ENCODE results near the gene MKNK1. TPM values are rescaled to one million over a fixed set of nuclear protein-coding genes. Genes with fewer than 3 reads are reported as not detected.

Gene MKNK1
- total RNA-seq, 1 experiment from 2014 or later = 22.7 TPM

DNA sequence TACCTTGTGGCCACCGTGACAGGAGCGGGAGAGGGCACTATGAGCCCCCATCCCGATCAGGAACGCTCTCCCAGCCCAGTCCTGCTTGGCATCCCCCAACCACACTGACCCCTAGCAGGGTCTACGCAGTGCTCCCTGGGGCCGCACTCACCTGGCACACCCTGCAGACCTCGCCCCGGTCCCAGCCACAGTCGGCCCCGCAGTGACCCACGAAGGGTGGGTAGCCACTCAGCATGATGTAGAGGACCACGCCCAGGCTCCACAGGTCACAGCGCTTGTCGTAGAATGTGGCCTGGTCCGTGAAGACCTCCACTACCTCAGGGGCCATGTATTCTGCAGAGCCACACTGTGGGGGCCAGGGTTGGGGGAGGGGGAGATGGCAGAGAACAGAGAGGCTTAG is 41.6 kb downstream of the MKNK1 start:
- no TSS peak for BruUV-seq (replicated peaks)
- TF ChIP-seq, protein P1, sequence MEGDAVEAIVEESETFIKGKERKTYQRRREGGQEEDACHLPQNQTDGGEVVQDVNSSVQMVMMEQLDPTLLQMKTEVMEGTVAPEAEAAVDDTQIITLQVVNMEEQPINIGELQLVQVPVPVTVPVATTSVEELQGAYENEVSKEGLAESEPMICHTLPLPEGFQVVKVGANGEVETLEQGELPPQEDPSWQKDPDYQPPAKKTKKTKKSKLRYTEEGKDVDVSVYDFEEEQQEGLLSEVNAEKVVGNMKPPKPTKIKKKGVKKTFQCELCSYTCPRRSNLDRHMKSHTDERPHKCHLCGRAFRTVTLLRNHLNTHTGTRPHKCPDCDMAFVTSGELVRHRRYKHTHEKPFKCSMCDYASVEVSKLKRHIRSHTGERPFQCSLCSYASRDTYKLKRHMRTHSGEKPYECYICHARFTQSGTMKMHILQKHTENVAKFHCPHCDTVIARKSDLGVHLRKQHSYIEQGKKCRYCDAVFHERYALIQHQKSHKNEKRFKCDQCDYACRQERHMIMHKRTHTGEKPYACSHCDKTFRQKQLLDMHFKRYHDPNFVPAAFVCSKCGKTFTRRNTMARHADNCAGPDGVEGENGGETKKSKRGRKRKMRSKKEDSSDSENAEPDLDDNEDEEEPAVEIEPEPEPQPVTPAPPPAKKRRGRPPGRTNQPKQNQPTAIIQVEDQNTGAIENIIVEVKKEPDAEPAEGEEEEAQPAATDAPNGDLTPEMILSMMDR (IDR thresholded peaks at IDR 0.05; ENCODE audit: insufficient read depth in 1 of 2, low read depth in 1 of 2, low read length in 1 of 2, severe bottlenecking in 1 of 2, unreplicated experiment in 1 of 2) = no peak
- H3K4me1 Mint-ChIP-seq (ENCODE audit: low read depth, unreplicated experiment) = no peaks in the 10 kb centered on the region
- DNase-seq = no peak
- no peak overlapping the region for H3K27ac Mint-ChIP-seq (ENCODE audit: unreplicated experiment)
- H3K4me1 ChIP-seq = no peaks in the 10 kb centered on the region
- intact Hi-C loops (cut with micrococcal nuclease; ENCODE audit: unreplicated experiment) = no loop called here
- H3K9me3 Mint-ChIP-seq (ENCODE audit: unreplicated experiment) = no peaks in the 10 kb centered on the region
- ChIA-PET POLR2A (no interaction called here), CTCF (no interaction called here)
- no peak overlapping the region for H3K4me3 Mint-ChIP-seq (ENCODE audit: unreplicated experiment)
- H3K36me3 ChIP-seq (ENCODE audit: control insufficient read depth, insufficient read depth, low read length) = no peaks in the 10 kb centered on the region
- H3K27me3 Mint-ChIP-seq (ENCODE audit: insufficient read depth, unreplicated experiment) = no peaks in the 10 kb centered on the region
- H3K27me3 ChIP-seq (replicated peaks; ENCODE audit: control insufficient read depth, insufficient read depth, low read length) = no peaks in the 10 kb centered on the region
- no peak overlapping the region for H3K4me3 ChIP-seq (ENCODE audit: low read depth, low read length)
- no peaks in the 10 kb centered on the region for H3K36me3 Mint-ChIP-seq (ENCODE audit: insufficient read depth, unreplicated experiment)
- no peaks in the 10 kb centered on the region for H3K9me3 ChIP-seq

DNA sequence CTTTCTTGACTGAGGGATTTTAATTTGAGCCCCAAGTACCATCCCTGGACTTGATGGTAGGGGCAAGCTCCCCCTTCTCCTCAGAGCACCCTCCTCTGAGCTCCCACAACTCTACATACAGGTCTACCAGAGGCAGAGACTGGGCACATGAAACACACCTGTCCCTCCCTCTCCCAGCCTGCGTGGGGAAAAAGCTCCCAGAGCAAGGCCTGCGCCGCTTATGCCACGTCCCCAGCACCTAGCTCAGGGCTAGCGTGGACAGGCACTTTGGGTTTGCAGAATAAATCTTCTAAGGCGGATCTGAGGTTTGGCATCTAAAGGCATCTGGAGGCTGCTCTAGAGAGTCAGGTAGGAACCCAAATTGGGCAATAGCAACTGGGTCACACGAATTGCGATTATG is 45.1 kb downstream of the MKNK1 start:
- H3K4me3 Mint-ChIP-seq (ENCODE audit: unreplicated experiment) = no peak overlapping the region
- no peaks in the 10 kb centered on the region for H3K9me3 Mint-ChIP-seq (ENCODE audit: unreplicated experiment)
- Histone ChIP-seq H3K9me3 (no peaks in the 10 kb centered on the region), H3K27me3 (replicated peaks; ENCODE audit: control insufficient read depth, insufficient read depth, low read length) (no peaks in the 10 kb centered on the region), H3K36me3 (ENCODE audit: control insufficient read depth, insufficient read depth, low read length) (no peaks in the 10 kb centered on the region), H3K4me1 (no peaks in the 10 kb centered on the region), H3K4me3 (ENCODE audit: low read depth, low read length) (no peak overlapping the region)
- no peak overlapping the region for H3K27ac Mint-ChIP-seq (ENCODE audit: unreplicated experiment)
- no TSS peak for BruUV-seq (replicated peaks)
- CTCF ChIA-PET = no interaction called here
- TF ChIP-seq, protein P1 (IDR thresholded peaks at IDR 0.05; ENCODE audit: insufficient read depth in 1 of 2, low read depth in 1 of 2, low read length in 1 of 2, severe bottlenecking in 1 of 2, unreplicated experiment in 1 of 2) = no peak
- H3K36me3 Mint-ChIP-seq (ENCODE audit: insufficient read depth, unreplicated experiment) = no peaks in the 10 kb centered on the region
- H3K27me3 Mint-ChIP-seq (ENCODE audit: insufficient read depth, unreplicated experiment) = no peaks in the 10 kb centered on the region
- intact Hi-C loops (cut with micrococcal nuclease; ENCODE audit: unreplicated experiment) = no loop called here
- DNase-seq = no peak
- POLR2A ChIA-PET = no interaction called here
- H3K4me1 Mint-ChIP-seq (ENCODE audit: low read depth, unreplicated experiment) = no peaks in the 10 kb centered on the region

DNA sequence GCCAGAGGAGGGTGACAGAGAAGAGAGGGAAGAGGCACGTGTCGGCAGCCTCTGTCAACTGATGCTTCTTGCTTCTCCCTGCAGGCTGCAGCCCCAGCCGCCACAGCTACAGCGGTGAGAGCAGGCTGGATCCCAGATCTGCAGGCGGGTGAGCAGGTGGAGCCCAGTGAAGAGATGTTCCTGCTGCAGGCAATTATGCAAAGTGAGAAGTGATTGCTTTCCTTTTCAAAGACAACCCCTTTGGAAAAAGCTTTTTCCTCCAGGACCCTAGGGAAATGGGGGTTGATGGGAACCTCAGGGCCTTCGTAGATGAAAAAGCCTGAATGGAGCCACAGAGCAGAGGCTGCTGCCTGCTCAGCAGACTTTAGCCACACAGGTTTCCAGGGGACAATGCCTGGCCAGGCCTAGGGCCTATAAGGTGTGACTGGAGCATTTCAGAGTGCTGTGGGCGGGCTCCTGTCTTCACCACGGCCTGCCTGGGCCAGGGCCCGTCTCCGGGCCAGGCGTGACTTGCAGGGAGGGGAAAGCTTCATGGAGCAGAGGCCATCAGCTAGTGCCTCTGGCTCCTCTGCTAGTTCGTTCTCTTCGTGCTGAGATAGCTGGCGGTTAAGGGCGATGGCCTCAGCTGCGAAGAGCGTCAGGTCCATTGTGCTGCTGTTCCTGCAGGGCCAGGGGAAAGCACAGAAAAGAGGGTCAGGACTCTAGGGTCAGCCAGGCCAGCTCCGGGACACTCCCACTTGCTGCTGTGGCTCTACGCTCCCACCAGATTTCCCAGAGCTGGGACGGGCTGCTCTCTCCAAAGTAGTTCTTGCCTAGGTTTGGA is 45.7 kb downstream of the MKNK1 start:
- no peak for DNase-seq
- TF ChIP-seq, protein P1 (IDR thresholded peaks at IDR 0.05; ENCODE audit: insufficient read depth in 1 of 2, low read depth in 1 of 2, low read length in 1 of 2, severe bottlenecking in 1 of 2, unreplicated experiment in 1 of 2) = no peak
- Mint-ChIP-seq H3K4me3 (ENCODE audit: unreplicated experiment) (no peak overlapping the region), H3K4me1 (ENCODE audit: low read depth, unreplicated experiment) (no peaks in the 10 kb centered on the region), H3K36me3 (ENCODE audit: insufficient read depth, unreplicated experiment) (no peaks in the 10 kb centered on the region), H3K9me3 (ENCODE audit: unreplicated experiment) (no peaks in the 10 kb centered on the region), H3K27ac (ENCODE audit: unreplicated experiment) (no peak overlapping the region), H3K27me3 (ENCODE audit: insufficient read depth, unreplicated experiment) (no peaks in the 10 kb centered on the region)
- Histone ChIP-seq H3K9me3 (no peaks in the 10 kb centered on the region), H3K4me3 (ENCODE audit: low read depth, low read length) (no peak overlapping the region), H3K36me3 (ENCODE audit: control insufficient read depth, insufficient read depth, low read length) (no peaks in the 10 kb centered on the region), H3K27me3 (replicated peaks; ENCODE audit: control insufficient read depth, insufficient read depth, low read length) (no peaks in the 10 kb centered on the region), H3K4me1 (no peaks in the 10 kb centered on the region)
- CTCF ChIA-PET = no interaction called here
- intact Hi-C loops (cut with micrococcal nuclease; ENCODE audit: unreplicated experiment) = no loop called here
- BruUV-seq (replicated peaks) = no TSS peak
- POLR2A ChIA-PET = no interaction called here
